Osteocyte (in vitro differentiated cells): ENCODE data around the gene ITGB7. TPM values are rescaled to one million over a fixed set of nuclear protein-coding genes. Genes with fewer than 3 reads are reported as not detected.

Experiments used
- DNase-seq: peaks from one replicate; pipeline ENCODE4 v3.0.0; 2021; ENCODE audit warnings: mixed read lengths; ENCODE audit not compliant: unreplicated experiment; ENCODE audit errors: extremely low spot score
- H3K27ac Mint-ChIP-seq: one replicate; pipeline ENCODE4 v1.8.0; 2021; ENCODE audit warnings: mild to moderate bottlenecking, mixed read lengths; ENCODE audit not compliant: unreplicated experiment
- H3K27me3 Mint-ChIP-seq: one replicate; pipeline ENCODE4 v1.8.0; 2021; ENCODE audit warnings: mixed read lengths; ENCODE audit not compliant: unreplicated experiment
- H3K36me3 Mint-ChIP-seq: one replicate; pipeline ENCODE4 v1.8.0; 2021; ENCODE audit warnings: mixed read lengths; ENCODE audit not compliant: unreplicated experiment
- H3K4me1 Mint-ChIP-seq: one replicate; pipeline ENCODE4 v1.8.0; 2021; ENCODE audit warnings: mixed read lengths; ENCODE audit not compliant: unreplicated experiment
- H3K4me3 Mint-ChIP-seq: one replicate; pipeline ENCODE4 v1.8.0; 2021; ENCODE audit warnings: mild to moderate bottlenecking, moderate library complexity, mixed read lengths; ENCODE audit not compliant: unreplicated experiment
- H3K9me3 Mint-ChIP-seq: one replicate; pipeline ENCODE4 v1.8.0; 2021; ENCODE audit warnings: mixed read lengths; ENCODE audit not compliant: unreplicated experiment
- CTCF ChIP-seq: fragments of 200-600 bp; sonication (generic); IDR thresholded peaks from 2 replicates; pipeline ENCODE4 v1.5.0; 2021; ENCODE audit warnings: antibody characterized with exemption, mild to moderate bottlenecking, moderate library complexity
- total RNA-seq: library from RNA; stranded (reverse); gene quantifications from 2 replicates; pipeline ENCODE4 v1.2.1, GENCODE V29; 2021

ITGB7 gene
- total RNA-seq, 1 donor from 2014 or later = 0.83 TPM

DNA sequence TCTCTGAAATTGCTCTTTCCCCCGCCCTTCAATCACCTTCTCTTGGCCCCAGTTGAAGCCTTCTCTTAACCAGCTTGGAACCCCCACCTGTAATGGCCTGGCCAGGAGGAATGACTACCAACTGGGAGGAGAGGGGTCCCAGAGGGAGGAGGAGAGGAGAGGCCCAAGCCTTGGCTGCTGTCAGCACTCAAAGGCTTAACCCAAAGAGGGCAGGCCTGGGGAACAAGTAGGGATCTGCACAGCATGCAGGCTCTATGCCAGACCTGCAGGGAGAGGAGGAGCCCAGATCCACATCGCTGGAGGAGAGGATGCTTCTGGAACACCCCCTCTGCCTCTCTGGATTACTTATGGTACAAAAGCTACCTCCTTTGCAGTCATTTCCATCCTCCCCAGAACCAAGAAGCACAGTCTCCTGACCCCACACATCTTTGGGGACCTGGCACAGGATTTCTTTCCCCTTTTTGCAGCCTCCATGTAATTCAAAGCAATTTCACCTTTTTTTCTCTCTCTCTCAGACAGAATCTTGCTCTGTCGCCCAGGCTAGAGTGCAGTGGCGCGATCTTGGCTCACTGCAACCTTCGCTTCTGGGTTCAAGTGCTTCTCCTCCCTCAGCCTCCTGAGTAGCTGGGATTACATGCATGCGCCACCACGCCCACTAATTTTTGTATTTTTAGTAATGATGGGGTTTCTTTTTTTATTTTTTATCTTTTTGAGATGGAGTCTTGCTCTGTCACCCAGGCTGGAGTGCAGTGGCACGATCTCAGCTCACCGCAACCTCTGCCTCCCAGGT lies 18.8 kb upstream of the ITGB7 start:
- Mint-ChIP-seq H3K36me3 (peaks cover 4% of the 10 kb centered on the region), H3K9me3 (no peaks in the 10 kb centered on the region), H3K27ac (peak overlapping the region; percentile 58), H3K4me1 (peaks cover 62% of the 10 kb centered on the region), H3K4me3 (no peak overlapping the region), H3K27me3 (no peaks in the 10 kb centered on the region)
- DNase-seq = no peak
- no peak for TF ChIP-seq CTCF

DNA sequence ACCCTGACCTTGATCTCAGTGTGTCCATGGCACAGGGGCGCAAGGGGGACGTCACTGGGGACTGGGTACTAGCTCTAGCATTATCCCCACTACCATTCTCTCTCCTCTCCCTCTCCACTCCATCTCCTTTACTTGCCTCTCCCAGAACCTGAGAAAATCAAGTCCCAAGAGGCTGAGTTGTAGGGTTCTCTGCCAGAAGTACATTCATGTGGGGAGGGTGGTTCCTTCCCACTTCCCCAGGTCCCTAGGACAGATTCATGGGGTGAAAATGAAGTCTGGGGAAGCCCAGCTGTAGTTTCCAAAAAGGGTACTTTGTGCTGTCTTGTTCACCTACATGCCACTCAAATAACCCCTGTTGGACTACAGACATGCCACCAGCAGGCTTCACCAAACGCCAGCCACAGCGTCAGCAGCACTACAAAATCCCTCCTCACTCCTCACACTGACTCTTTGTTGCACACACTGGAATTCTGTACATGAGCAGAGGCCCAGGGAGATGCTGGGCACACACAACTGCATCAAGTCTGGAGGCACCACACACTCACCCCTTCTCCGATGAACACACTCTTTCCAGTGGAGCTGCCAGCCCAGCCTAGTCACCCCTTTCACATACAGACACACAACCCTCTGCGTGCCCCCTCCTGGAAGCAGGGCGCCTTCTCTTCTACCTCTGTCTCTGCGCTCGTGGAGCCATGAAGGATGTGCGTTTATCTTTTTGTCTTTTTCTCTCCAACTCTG lies 18.0 kb upstream of the ITGB7 start:
- peaks cover 4% of the 10 kb centered on the region for H3K36me3 Mint-ChIP-seq
- H3K4me1 Mint-ChIP-seq = peaks cover 62% of the 10 kb centered on the region
- H3K27me3 Mint-ChIP-seq = no peaks in the 10 kb centered on the region
- no peaks in the 10 kb centered on the region for H3K9me3 Mint-ChIP-seq
- TF ChIP-seq CTCF = no peak
- no peak overlapping the region for H3K4me3 Mint-ChIP-seq
- peak overlapping the region; percentile 58 for H3K27ac Mint-ChIP-seq
- DNase-seq = no peak

- peak; percentile 37 for TF ChIP-seq CTCF
- no peaks in the 10 kb centered on the region for H3K9me3 Mint-ChIP-seq
- no peak overlapping the region for H3K4me3 Mint-ChIP-seq
- peaks cover 4% of the 10 kb centered on the region for H3K36me3 Mint-ChIP-seq
- DNase-seq = no peak
- no peaks in the 10 kb centered on the region for H3K27me3 Mint-ChIP-seq
- H3K27ac Mint-ChIP-seq = peak overlapping the region; percentile 63
- peaks cover 63% of the 10 kb centered on the region for H3K4me1 Mint-ChIP-seq
Observed at GRCh38 chr12:53224061-53224896, 17.2 kb upstream of the ITGB7 start.

GRCh38 chr12:53223389-53224060 lies 16.5 kb upstream of the ITGB7 start:
- Mint-ChIP-seq H3K27me3 (no peaks in the 10 kb centered on the region), H3K36me3 (peaks cover 4% of the 10 kb centered on the region), H3K27ac (peak overlapping the region; percentile 94), H3K9me3 (no peaks in the 10 kb centered on the region), H3K4me1 (peaks cover 67% of the 10 kb centered on the region), H3K4me3 (peak overlapping the region; percentile 29)
- DNase-seq = no peak
- TF ChIP-seq CTCF = no peak
